ENCODE measurements around the gene GPR108.

The GPR108 gene

GRCh38 chr19:6754653-6755463 lies 17.5 kb upstream of the GPR108 start:
- TF ChIP-seq CTCF (IDR thresholded peaks at IDR 0.05; ENCODE audit: poor library complexity, severe bottlenecking): no peak
- Histone ChIP-seq H3K27ac (ENCODE audit: poor library complexity, severe bottlenecking) (no peak overlapping the region), H3K9me3 (ENCODE audit: severe bottlenecking) (no peaks in the 10 kb centered on the region), H3K27me3 (ENCODE audit: insufficient read depth, poor library complexity, severe bottlenecking) (no peaks in the 10 kb centered on the region), H3K4me3 (ENCODE audit: severe bottlenecking) (no peak overlapping the region), H3K4me1 (ENCODE audit: insufficient read depth, poor library complexity, severe bottlenecking) (no peaks in the 10 kb centered on the region), H3K36me3 (ENCODE audit: low read depth) (peaks cover 93% of the 10 kb centered on the region)
- no peak for DNase-seq (ENCODE audit: low spot score)
- no peak for ATAC-seq (ENCODE audit: low read depth)

DNA sequence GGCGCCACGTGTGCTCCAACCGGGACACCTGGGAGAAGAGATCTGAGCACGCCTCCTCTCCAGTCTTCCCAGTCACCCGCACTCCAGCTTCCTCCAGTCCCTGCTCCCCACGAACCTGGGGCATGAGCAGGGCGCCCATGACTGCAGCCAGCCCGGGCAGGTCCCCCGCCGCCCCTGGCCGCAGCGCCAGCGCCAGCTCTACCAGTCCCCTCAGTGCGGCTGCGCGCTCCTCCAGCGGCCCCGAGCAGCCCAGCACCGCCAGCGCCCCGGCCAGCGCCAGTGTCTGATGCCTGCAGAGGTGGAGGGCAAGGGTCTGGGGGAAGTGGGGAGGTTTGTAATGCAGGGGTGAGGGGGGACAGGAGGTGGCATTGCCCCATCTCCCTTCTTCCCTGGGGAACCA lies 16.8 kb upstream of the GPR108 start:
- no peak overlapping the region for H3K27ac ChIP-seq (ENCODE audit: poor library complexity, severe bottlenecking)
- peaks cover 92% of the 10 kb centered on the region for H3K36me3 ChIP-seq (ENCODE audit: low read depth)
- no peaks in the 10 kb centered on the region for H3K4me1 ChIP-seq (ENCODE audit: insufficient read depth, poor library complexity, severe bottlenecking)
- no peak for TF ChIP-seq CTCF (IDR thresholded peaks at IDR 0.05; ENCODE audit: poor library complexity, severe bottlenecking)
- no peak overlapping the region for H3K4me3 ChIP-seq (ENCODE audit: severe bottlenecking)
- H3K27me3 ChIP-seq (ENCODE audit: insufficient read depth, poor library complexity, severe bottlenecking): no peaks in the 10 kb centered on the region
- no peak for DNase-seq (ENCODE audit: low spot score)
- no peaks in the 10 kb centered on the region for H3K9me3 ChIP-seq (ENCODE audit: severe bottlenecking)
- ATAC-seq (ENCODE audit: low read depth): no peak

- H3K27ac ChIP-seq (ENCODE audit: poor library complexity, severe bottlenecking): no peak overlapping the region
- no peaks in the 10 kb centered on the region for H3K27me3 ChIP-seq (ENCODE audit: insufficient read depth, poor library complexity, severe bottlenecking)
- H3K9me3 ChIP-seq (ENCODE audit: severe bottlenecking): no peaks in the 10 kb centered on the region
- no peak for TF ChIP-seq CTCF (IDR thresholded peaks at IDR 0.05; ENCODE audit: poor library complexity, severe bottlenecking)
- H3K4me3 ChIP-seq (ENCODE audit: severe bottlenecking): no peak overlapping the region
- DNase-seq (ENCODE audit: low spot score) (no peak), ATAC-seq (ENCODE audit: low read depth) (peak; percentile 76)
- H3K36me3 ChIP-seq (ENCODE audit: low read depth): peaks cover 92% of the 10 kb centered on the region
- no peaks in the 10 kb centered on the region for H3K4me1 ChIP-seq (ENCODE audit: insufficient read depth, poor library complexity, severe bottlenecking)
Observed at GRCh38 chr19:6753178-6754031, 16.0 kb upstream of the GPR108 start.

DNA sequence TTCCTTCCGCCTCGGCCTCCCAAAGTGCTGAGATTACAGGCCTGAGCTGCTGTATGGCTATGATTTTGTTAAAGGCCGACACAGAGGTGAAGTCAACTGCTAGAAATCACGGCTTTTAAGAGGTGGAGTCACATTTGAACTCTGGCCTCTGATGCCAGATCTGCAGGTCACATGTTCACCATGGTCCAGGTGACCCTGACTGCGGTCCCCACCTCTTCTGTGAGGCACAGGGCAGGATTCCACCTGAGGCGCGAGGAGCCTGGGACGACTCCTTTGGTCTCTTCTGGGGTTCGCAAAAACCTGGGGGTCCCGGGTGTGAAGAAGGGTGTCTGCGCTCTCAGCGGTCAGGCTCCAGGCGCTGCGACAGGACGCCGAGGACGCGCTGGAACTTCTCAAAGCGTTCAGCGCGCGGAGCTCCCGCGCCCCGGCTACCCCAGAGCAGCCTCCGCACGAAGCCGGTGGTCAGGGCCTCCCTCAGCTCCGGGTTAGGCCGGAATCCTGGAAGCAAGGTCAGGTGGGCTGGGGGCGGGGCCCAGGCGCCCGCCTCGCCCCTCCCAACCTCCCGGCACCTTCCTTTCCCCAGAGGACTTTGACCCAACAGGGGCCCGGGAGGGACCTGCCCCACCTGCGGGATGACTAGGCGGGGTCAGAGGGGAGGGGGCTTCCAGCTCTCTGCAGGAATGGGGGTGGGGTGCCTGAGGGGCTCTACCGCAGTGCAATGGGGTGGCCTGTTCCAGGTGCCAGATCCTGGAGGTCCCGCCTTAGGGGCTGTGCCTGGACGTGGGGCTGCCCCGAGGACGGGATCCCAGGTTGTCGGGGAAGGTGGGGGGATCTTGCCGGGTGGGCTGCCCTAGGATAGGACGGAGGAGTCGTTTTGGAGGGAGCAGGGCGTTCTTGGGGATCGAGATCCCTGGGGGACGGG lies 15.1 kb upstream of the GPR108 start:
- no peak for TF ChIP-seq CTCF (IDR thresholded peaks at IDR 0.05; ENCODE audit: poor library complexity, severe bottlenecking)
- no peak for DNase-seq (ENCODE audit: low spot score)
- Histone ChIP-seq H3K4me1 (ENCODE audit: insufficient read depth, poor library complexity, severe bottlenecking) (no peaks in the 10 kb centered on the region), H3K27me3 (ENCODE audit: insufficient read depth, poor library complexity, severe bottlenecking) (no peaks in the 10 kb centered on the region), H3K36me3 (ENCODE audit: low read depth) (peaks cover 92% of the 10 kb centered on the region), H3K4me3 (ENCODE audit: severe bottlenecking) (no peak overlapping the region), H3K27ac (ENCODE audit: poor library complexity, severe bottlenecking) (no peak overlapping the region), H3K9me3 (ENCODE audit: severe bottlenecking) (no peaks in the 10 kb centered on the region)
- ATAC-seq (ENCODE audit: low read depth): 0 out of 3 replicates have a peak, but pooled peaks have one; percentile 5
